Endometrial microvascular endothelial cells (primary cell): ENCODE measurements around the gene TMEM127. TPM values are rescaled to one million over a fixed set of nuclear protein-coding genes. Genes with fewer than 3 reads are reported as not detected.
"Not testable (repeated sequence)": the region's sequence is repeated elsewhere in the genome, so short reads cannot be mapped to it uniquely, and the experiment has no call there.

Source experiments
- in situ Hi-C: cut with HindIII; loops from 2 replicates; pipeline ENCODE4 v1.10.0; 2017; ENCODE audit warnings: low sequenced_read_pairs, low pct_unique_long_range_greater_than_20kb; ENCODE audit errors: inconsistent ontology term
- total RNA-seq: library from RNA; depleted of rRNA; stranded (reverse); fragments of >200 nt; gene quantifications from one replicate; pipeline ENCODE4 v1.2.3, GENCODE V29; 2015; ENCODE audit errors: inconsistent ontology term

The TMEM127 gene
- total RNA-seq, 1 donor from 2014 or later, result 36.6 TPM

GRCh38 chr2:96247009-96247408 lies 18.8 kb downstream of the TMEM127 start:
- in situ Hi-C loops, result no loop called here

GRCh38 chr2:96245609-96246390 lies 20.0 kb downstream of the TMEM127 start:
- in situ Hi-C loops, result no loop called here

GRCh38 chr2:96243843-96244242 lies 22.0 kb downstream of the TMEM127 start:
- in situ Hi-C loops, result no loop called here

- in situ Hi-C loops, result no loop called here
Observed at GRCh38 chr2:96241900-96242611, 23.7 kb downstream of the TMEM127 start.

- in situ Hi-C loops, result no loop called here
Observed at GRCh38 chr2:96241227-96241626, 24.6 kb downstream of the TMEM127 start.

GRCh38 chr2:96240341-96241038 lies 25.3 kb downstream of the TMEM127 start:
- in situ Hi-C loops, result no loop called here

- in situ Hi-C loops, result no loop called here
Observed at GRCh38 chr2:96239745-96240264, 26.0 kb downstream of the TMEM127 start.

- in situ Hi-C loops, result no loop called here
Observed at GRCh38 chr2:96239091-96239490, 26.7 kb downstream of the TMEM127 start.

- in situ Hi-C loops, result no loop called here
Observed at GRCh38 chr2:96238266-96238665, 27.5 kb downstream of the TMEM127 start.

GRCh38 chr2:96236882-96237281 lies 28.9 kb downstream of the TMEM127 start:
- in situ Hi-C loops, result no loop called here

- in situ Hi-C loops, result no loop called here
Observed at GRCh38 chr2:96233880-96234316, 31.9 kb downstream of the TMEM127 start.

- in situ Hi-C loops, result no loop called here
Observed at GRCh38 chr2:96233436-96233835, 32.4 kb downstream of the TMEM127 start.

- in situ Hi-C loops, result no loop called here
Observed at GRCh38 chr2:96231316-96231715, 34.5 kb downstream of the TMEM127 start.

- in situ Hi-C loops, result no loop called here
Observed at GRCh38 chr2:96225016-96225533, 40.7 kb downstream of the TMEM127 start.

- in situ Hi-C loops, result not testable (repeated sequence)
Observed at GRCh38 chr2:96221106-96221505, 44.7 kb downstream of the TMEM127 start.

- in situ Hi-C loops, result not testable (repeated sequence)
Observed at GRCh38 chr2:96219959-96220358, 45.8 kb downstream of the TMEM127 start.

GRCh38 chr2:96218508-96219131 lies 47.2 kb downstream of the TMEM127 start:
- in situ Hi-C loops, result no loop called here

GRCh38 chr2:96214554-96214953 lies 51.2 kb downstream of the TMEM127 start:
- in situ Hi-C loops, result no loop called here

GRCh38 chr2:96213379-96213778 lies 52.4 kb downstream of the TMEM127 start:
- in situ Hi-C loops, result no loop called here
